Measurements from ENCODE around the gene ZNF275.

- no peak for TF ChIP-seq REST (IDR thresholded peaks at IDR 0.05; ENCODE audit: insufficient read depth in 1 of 2, low read depth in 2 of 2, low read length in 2 of 2)
- no peak for TF ChIP-seq POLR2AphosphoS5 (IDR thresholded peaks at IDR 0.05; ENCODE audit: low read depth, low read length)
- no peak for TF ChIP-seq TAF1 (IDR thresholded peaks at IDR 0.05; ENCODE audit: borderline replicate concordance, insufficient read depth, low read length)
Measured at GRCh38 chrX:153306527-153307115, 27.3 kb upstream of the ZNF275 start.

Data from PFSK-1 (cell line).